NCI-H2227 (cell line): ENCODE results near the gene ZNF407.
"Not testable (repeated sequence)": the region's sequence is repeated elsewhere in the genome, so short reads cannot be mapped to it uniquely, and the experiment has no call there.

Experiments
- DNase-seq: peaks from one replicate; lab custom pipeline; 2025; ENCODE audit not compliant: unreplicated experiment; lab: John Stamatoyannopoulos, UW

The ZNF407 gene, protein sequence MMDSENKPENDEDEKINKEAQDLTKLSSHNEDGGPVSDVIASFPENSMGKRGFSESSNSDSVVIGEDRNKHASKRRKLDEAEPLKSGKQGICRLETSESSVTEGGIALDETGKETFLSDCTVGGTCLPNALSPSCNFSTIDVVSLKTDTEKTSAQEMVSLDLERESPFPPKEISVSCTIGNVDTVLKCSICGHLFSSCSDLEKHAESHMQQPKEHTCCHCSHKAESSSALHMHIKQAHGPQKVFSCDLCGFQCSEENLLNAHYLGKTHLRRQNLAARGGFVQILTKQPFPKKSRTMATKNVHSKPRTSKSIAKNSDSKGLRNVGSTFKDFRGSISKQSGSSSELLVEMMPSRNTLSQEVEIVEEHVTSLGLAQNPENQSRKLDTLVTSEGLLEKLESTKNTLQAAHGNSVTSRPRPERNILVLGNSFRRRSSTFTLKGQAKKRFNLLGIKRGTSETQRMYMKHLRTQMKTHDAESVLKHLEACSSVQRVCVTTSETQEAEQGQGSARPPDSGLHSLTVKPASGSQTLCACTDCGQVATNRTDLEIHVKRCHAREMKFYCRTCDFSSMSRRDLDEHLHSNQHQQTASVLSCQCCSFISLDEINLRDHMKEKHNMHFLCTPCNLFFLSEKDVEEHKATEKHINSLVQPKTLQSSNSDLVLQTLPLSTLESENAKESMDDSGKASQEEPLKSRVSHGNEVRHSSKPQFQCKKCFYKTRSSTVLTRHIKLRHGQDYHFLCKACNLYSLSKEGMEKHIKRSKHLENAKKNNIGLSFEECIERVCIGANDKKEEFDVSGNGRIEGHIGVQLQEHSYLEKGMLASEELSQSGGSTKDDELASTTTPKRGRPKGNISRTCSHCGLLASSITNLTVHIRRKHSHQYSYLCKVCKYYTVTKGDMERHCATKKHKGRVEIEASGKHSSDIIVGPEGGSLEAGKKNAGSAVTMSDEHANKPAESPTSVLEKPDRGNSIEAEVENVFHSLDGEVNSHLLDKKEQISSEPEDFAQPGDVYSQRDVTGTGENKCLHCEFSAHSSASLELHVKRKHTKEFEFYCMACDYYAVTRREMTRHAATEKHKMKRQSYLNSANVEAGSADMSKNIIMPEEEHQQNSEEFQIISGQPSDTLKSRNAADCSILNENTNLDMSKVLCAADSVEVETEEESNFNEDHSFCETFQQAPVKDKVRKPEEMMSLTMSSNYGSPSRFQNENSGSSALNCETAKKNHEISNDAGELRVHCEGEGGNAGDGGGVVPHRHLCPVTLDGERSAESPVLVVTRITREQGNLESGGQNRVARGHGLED (N-terminal part only)

DNA sequence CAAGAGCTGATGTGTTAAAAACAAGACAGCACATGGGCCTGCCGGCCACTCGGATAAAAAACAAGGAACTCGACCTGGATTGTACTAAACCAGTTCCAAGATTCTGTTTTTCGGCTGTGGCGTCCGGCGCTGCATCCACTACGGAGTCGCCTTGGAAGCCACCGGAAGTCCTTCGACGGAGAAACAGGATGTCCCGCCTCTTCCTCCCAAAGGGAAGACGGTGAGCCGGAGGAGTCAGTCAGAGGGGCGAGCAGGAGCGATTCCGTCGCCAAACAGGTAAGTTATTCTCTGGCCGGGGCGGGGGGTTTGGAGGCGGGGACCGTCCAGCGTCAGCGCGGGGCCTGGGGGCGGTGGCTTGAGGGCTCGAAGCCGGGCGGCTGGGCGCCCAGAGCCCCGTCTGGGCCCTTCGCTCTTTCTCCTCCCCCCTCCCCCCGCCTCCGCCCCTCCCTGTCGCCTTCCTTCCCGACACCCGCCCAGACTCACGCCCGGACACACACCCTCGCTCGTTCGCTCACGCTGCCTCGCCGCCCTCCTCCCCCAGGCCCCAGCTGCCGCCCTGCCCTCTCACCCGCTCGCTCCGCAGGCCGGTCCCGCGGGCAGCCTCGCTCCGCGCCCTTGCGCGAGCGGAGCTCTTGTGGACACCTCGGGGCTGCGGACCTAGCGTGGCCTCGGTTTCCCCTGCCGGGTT is at the start of gene ZNF407:
TSS of gene ZNF407 (plus strand) at position 209 of the 688 bp plus-strand sequence. CDS start 33,150 bp downstream, outside the sequence.
- peak; percentile 94 for DNase-seq

GRCh38 chr18:74549591-74550104 is 48.0 kb upstream of the ZNF407 start:
- DNase-seq = no peak

GRCh38 chr18:74550886-74551285 is 46.8 kb upstream of the ZNF407 start:
- no peak for DNase-seq

DNA sequence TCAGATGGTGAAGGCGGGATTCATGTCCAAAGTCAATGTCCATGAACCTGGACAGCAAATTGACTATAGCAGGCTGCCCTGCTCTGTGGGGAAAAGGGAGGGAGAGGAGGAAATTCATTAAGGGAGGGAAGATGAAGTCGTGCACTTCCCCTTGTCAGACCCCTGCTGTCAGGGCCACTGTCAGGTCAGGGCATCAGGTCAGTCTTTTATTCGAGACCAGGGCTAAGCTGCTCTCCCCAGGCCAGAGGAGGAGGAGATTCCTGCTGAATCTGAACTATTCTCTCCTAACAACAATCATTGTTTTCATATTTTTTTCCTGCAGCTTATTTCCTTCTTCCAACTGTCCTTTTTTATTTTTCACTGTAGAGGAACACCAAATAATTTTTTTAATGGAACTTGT is 46.2 kb upstream of the ZNF407 start:
- DNase-seq = no peak

- peak; percentile 85 for DNase-seq
Measured at GRCh38 chr18:74551936-74552555, 45.6 kb upstream of the ZNF407 start.

GRCh38 chr18:74556126-74556525 is 41.5 kb upstream of the ZNF407 start:
- no peak for DNase-seq

DNA sequence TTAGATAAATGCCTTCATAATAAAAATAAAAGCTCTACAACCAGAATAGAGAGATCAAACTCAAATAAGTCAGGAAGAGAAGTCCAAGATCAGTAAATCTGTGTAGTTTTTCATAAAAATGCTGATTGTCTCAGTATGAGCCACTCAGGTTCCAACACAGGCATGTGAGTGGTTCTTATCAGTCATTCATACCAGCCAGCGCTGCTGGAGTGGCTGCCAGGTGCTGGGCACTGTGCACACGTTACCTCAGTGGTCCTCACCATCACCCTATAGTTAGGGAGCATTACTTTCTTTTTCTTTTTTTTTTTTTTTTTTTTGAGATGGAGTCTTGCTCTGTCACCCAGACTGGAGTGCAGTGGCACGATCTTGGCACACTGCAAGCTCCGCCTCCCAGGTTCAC is 39.6 kb upstream of the ZNF407 start:
- no peak for DNase-seq

DNA sequence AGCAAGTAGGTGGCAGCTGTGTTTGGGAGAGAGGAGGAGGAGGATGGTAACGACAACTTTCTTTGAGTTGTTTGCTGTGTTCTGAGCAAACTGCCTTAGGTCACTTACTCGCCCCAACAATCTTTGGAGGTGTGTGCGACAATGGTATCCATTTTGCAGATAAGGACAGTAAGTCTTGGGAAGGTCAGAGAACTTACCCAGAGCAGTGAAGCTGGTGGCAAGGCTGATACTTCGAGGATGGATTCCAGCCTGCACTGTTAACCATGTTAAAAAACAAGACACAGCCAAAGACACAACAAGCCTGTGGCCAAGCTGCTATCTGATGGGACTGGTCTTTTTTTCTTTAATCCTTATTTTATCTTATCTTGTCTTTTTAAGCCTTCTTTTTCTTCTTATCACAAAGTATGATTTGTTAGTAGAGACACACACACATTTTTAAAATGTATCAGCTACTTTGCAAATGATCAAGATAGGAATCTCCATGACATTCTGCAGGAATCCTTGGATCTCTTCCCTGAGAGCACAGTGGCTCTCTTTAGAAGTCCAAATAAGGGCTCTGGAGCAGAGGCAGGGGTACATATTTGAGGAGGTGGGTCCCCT is 35.4 kb upstream of the ZNF407 start:
- no peak for DNase-seq

DNA sequence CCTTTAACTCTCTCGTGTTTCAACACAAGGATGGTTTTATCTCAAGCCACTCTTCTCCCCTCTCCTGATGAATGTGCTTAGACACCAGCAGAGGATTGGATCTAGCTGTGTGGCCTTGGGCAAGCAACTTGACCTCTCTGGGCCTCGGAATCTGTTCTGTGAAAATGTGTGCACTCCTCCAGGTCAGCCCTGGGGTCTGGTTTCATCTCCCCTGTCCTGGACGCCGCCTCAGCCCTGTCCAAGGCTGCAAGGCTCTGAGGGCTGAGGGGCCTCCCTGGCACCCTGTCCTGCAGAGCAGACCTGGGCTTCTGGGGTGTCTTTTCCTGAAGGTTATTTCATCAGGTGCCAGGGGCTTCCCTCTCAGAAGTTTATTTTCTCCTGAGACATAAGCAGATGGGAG is 34.9 kb upstream of the ZNF407 start:
- no peak for DNase-seq

DNA sequence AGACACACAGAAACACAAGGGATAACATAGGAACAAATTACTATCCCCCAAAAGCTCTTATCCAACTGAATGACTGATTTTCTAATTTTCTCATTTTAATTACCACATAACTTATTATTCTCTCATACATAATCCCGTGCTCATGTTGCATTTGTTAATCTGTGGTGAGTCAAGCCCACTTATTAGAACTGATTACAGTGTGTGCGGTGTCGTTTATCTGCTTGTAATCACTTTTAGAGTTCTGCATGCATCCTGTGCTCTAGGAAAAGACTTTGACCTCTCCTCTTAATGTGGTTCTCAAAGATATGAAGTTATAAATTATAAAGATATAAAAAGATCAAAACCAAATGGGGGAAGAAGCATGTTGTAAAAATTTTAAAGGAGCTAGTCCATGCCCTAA is 33.7 kb upstream of the ZNF407 start:
- DNase-seq = no peak

GRCh38 chr18:74565164-74565563 is 32.5 kb upstream of the ZNF407 start:
- DNase-seq = not testable (repeated sequence)

- not testable (repeated sequence) for DNase-seq
Measured at GRCh38 chr18:74565993-74566392, 31.7 kb upstream of the ZNF407 start.

DNA sequence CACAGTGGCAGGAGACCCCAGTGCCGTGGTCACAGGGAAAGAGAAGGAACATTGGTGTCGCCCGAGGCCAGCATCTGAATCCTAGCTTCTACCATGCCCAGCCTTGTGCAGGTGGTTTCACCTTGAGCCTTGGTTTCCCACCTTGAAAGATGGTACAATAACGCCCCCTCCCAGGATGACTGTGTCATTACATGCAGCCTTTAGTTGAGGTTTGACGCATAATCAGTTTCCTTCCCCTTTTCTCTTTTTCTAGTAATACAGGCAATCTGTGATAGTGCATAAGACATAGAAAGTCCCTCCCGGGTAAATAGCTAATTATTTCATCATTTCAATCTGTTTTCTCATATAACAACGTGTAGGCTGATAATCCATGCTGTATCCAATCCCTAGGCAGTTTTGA is 29.8 kb upstream of the ZNF407 start:
- no peak for DNase-seq

DNA sequence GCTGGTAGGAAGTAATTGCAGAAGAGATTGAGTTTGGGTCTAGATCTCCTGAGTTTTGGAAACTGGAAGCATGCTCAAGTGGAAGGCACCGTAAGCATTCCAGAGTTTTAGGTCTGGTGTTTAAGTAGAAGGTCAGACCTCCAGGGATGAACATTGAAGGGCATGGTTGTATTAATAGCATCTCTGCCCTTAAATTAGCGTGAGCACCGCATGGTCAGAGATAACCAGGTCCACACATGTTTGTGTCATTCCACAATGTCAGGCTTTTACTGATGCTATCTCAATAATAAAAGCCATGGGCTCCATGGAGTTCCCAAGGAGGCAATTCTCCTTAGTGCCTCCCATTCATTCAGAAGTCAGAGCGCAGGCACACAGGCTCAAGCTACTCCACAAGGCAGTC is 28.3 kb upstream of the ZNF407 start:
- no peak for DNase-seq

DNA sequence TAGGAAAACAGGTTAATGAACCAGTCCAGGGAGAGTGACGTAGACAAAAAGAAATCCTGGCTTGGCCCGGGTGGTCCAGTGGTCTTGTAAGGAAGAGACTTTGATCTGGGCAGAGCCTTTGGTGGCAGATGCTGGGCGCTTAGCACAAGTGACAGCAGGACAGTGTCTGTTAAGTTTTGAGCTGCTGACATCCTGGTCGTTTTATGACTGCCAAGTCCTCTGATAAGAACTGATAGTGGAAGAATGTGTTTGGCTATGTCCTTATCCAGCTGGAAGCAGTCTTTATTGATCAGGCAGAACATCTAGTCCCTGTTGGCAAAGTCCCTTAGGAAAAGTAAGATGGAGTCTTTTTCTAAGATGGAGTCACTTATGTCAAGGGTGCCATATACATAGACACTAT is 27.4 kb upstream of the ZNF407 start:
- DNase-seq = no peak

DNA sequence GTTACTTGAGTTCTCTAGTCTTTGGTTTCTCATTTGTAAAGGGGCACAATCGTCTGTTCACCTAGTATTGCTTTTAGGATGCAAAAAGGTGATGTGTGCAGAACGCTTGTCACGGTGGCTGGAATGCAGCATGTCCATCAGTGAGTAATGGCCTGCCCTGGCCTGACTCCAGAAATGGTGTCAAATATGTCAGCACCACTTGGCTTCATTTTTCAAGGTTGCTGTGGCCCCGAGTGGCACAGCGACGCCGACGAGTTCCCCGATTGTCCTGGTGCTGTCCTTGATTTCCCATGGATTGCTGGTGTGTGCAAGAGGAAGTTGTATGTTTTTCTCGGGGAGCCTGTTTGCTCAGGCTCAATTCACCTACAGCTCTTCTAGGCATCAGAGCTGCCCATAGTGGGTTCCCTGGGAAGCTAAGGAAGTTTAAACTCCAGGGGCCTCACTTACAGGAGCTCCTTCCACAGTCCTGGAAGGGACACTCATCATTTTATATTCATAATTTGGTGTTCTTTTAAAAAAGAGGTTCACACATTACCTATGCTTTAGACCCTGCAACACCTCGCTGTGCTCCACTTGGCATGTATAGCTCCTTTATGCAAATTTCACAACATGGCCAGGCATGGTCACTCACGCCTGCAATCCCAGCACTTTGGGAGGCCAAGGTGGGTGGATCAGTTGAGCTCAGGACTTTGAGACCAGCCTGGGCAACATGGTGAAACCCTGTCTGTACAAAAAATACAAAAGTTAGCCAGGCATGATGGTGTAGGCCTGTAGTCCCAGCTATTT is 25.6 kb upstream of the ZNF407 start:
- no peak for DNase-seq

- DNase-seq = no peak
Measured at GRCh38 chr18:74573053-74573452, 24.6 kb upstream of the ZNF407 start.

- DNase-seq = no peak
Measured at GRCh38 chr18:74574916-74575315, 22.8 kb upstream of the ZNF407 start.

DNA sequence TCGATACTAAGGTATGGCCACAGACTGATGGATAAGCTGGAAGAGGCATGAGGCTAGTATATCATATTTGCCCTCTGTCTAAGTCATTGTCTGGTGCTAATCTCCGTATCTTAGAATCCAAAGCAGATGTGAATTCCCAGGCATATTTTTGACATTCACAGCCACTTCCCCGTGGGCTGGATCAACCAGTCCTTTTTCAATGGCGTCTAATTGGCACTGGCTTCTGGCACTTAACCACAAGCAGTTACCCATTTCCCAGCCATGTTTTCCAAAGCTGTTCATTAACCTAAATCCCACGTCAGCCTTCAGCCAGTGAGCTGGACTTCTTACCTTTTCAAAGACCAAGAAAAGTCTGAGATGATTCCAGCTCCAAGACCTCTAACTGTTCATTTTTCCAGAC is 20.7 kb upstream of the ZNF407 start:
- DNase-seq = no peak
